Caco-2 (cell line): ENCODE results near the gene MIGA1. TPM values are rescaled to one million over a fixed set of nuclear protein-coding genes. Genes with fewer than 3 reads are reported as not detected.

Experiments used
- BruUV-seq: library from RNA; stranded (reverse); fragments of 400-500 nt; replicated peaks from 2 replicates; lab custom pipeline; 2021; lab: Mats Ljungman, UMichigan
- CTCF ChIA-PET: fragments of 300-600 bp; sonication (Branson Sonifier 250); formaldehyde crosslinking; loops from one replicate; lab custom pipeline; 2022; ENCODE audit warnings: antibody characterized with exemption; lab: Charles Lee
- POLR2A ChIA-PET: fragments of 300-600 bp; sonication (Branson Sonifier 250); formaldehyde crosslinking; loops from one replicate; lab custom pipeline; 2022; ENCODE audit warnings: antibody characterized with exemption; lab: Charles Lee
- DNase-seq, 2 experiments: peaks; one replicate each; pipeline versions ENCODE4 v3.0.0 to v3.0.0-alpha.2; 2020 to 2022
- H3K27me3 ChIP-seq: replicated peaks from 2 replicates; pipeline ENCODE4 v1.6.0; 2011; ENCODE audit warnings: low read length; ENCODE audit not compliant: control insufficient read depth, insufficient read depth
- H3K36me3 ChIP-seq: 2 replicates; pipeline ENCODE4 v1.5.1; 2011; ENCODE audit warnings: low read length; ENCODE audit not compliant: control insufficient read depth, insufficient read depth
- H3K4me1 ChIP-seq: fragments of 250-450 bp; sonication (Bioruptor Pico); 2 replicates; pipeline ENCODE4 v1.5.1; 2020; ENCODE audit warnings: mild to moderate bottlenecking
- H3K4me3 ChIP-seq: 2 replicates; pipeline ENCODE4 v1.5.1; 2011; ENCODE audit warnings: low read depth, mild to moderate bottlenecking, control low read depth, low read length
- H3K9me3 ChIP-seq: fragments of 250-450 bp; sonication (Bioruptor Pico); 2 replicates; pipeline ENCODE4 v1.5.1; 2020; ENCODE audit warnings: mild to moderate bottlenecking, moderate library complexity
- H3K27ac Mint-ChIP-seq: one replicate; pipeline ENCODE4 v1.8.0; 2022; ENCODE audit warnings: mixed read lengths; ENCODE audit not compliant: unreplicated experiment
- H3K27me3 Mint-ChIP-seq: one replicate; pipeline ENCODE4 v1.8.0; 2022; ENCODE audit warnings: mixed read lengths; ENCODE audit not compliant: insufficient read depth, unreplicated experiment
- H3K36me3 Mint-ChIP-seq: one replicate; pipeline ENCODE4 v1.8.0; 2022; ENCODE audit warnings: mild to moderate bottlenecking, mixed read lengths; ENCODE audit not compliant: insufficient read depth, unreplicated experiment
- H3K4me1 Mint-ChIP-seq: one replicate; pipeline ENCODE4 v1.8.0; 2022; ENCODE audit warnings: low read depth, mixed read lengths; ENCODE audit not compliant: unreplicated experiment
- H3K4me3 Mint-ChIP-seq: one replicate; pipeline ENCODE4 v1.8.0; 2022; ENCODE audit warnings: mild to moderate bottlenecking, moderate library complexity, mixed read lengths; ENCODE audit not compliant: unreplicated experiment
- H3K9me3 Mint-ChIP-seq: one replicate; pipeline ENCODE4 v1.8.0; 2022; ENCODE audit warnings: mixed read lengths; ENCODE audit not compliant: unreplicated experiment
- intact Hi-C: fragments of 100-400 bp; cut with micrococcal nuclease; formaldehyde crosslinking; loops from one replicate; pipeline ENCODE4 v1.10.0; 2022; ENCODE audit not compliant: unreplicated experiment
- total RNA-seq: library from RNA; stranded (reverse); gene quantifications from 2 replicates; pipeline ENCODE4 v1.2.3, GENCODE V29; 2022
- TF ChIP-seq, protein P1 (sequence below), 2 experiments: fragments of 200-600 bp in 1 of 2; IDR thresholded peaks; 1 replicate in 1 of 2; 2 replicates in 1 of 2; pipeline versions ENCODE4 v1.5.1 to v1.8.0; 2011 to 2022; ENCODE audit warnings: antibody characterized with exemption in 1 of 2, control low read depth in 1 of 2, inconsistent platforms in 1 of 2, low read depth in 1 of 2, low read length in 1 of 2, mild to moderate bottlenecking in 1 of 2, moderate library complexity in 1 of 2; ENCODE audit not compliant: insufficient read depth in 1 of 2, severe bottlenecking in 1 of 2, unreplicated experiment in 1 of 2

The MIGA1 gene
- total RNA-seq, 1 experiment from 2014 or later, result 12.0 TPM

DNA sequence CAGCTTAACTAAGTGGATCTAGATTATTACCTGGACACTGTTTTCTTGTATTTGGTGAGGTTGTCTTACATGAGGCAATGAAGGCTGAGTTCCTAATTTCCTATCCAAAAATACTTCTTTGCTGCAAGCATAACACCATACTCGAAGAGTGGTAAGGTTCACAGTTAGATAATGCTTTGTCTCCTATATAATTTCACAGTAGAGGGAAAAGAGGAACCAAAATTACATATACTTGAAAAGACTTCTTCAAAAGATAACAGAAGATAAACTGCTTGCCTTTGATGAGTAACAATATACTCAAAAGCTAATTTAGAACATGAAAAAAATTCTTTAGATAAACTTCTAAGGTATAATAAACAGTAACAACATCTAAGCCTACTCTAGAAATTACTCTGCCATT, 40.2 kb upstream of the MIGA1 start:
- Mint-ChIP-seq H3K4me1 (no peaks in the 10 kb centered on the region), H3K27me3 (no peaks in the 10 kb centered on the region), H3K4me3 (no peak overlapping the region), H3K9me3 (no peaks in the 10 kb centered on the region), H3K36me3 (no peaks in the 10 kb centered on the region), H3K27ac (no peak overlapping the region)
- no TSS peak for BruUV-seq
- H3K27me3 ChIP-seq, result no peaks in the 10 kb centered on the region
- H3K4me3 ChIP-seq, result no peak overlapping the region
- TF ChIP-seq, protein P1, sequence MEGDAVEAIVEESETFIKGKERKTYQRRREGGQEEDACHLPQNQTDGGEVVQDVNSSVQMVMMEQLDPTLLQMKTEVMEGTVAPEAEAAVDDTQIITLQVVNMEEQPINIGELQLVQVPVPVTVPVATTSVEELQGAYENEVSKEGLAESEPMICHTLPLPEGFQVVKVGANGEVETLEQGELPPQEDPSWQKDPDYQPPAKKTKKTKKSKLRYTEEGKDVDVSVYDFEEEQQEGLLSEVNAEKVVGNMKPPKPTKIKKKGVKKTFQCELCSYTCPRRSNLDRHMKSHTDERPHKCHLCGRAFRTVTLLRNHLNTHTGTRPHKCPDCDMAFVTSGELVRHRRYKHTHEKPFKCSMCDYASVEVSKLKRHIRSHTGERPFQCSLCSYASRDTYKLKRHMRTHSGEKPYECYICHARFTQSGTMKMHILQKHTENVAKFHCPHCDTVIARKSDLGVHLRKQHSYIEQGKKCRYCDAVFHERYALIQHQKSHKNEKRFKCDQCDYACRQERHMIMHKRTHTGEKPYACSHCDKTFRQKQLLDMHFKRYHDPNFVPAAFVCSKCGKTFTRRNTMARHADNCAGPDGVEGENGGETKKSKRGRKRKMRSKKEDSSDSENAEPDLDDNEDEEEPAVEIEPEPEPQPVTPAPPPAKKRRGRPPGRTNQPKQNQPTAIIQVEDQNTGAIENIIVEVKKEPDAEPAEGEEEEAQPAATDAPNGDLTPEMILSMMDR (IDR thresholded peaks at IDR 0.05; ENCODE audit: insufficient read depth in 1 of 2, low read depth in 1 of 2, low read length in 1 of 2, severe bottlenecking in 1 of 2, unreplicated experiment in 1 of 2), result no peak
- no peak for DNase-seq
- POLR2A ChIA-PET, result no interaction called here
- H3K4me1 ChIP-seq, result no peaks in the 10 kb centered on the region; the same call in 1 of the 2 replicates
- no peaks in the 10 kb centered on the region for H3K9me3 ChIP-seq
- CTCF ChIA-PET, result no interaction called here
- no peaks in the 10 kb centered on the region for H3K36me3 ChIP-seq
- intact Hi-C loops, result no loop called here

DNA sequence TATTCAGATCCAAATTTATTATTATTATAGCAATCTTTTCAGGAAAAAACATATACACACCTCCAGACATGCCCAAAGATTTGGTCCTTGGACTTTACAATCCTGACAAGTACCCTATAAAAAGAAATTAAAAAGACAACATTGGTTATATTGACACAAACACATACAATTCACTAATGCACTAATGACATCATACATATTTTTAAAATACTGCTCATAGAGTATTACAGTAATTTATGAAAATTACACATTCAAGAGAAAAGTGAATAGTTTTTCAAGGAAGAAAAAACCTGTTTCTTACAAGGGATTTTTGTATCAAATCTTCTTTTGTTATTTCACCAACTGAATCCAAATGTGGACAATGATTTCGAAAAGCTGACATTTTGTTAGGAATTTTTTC, 38.1 kb upstream of the MIGA1 start:
- no TSS peak for BruUV-seq
- intact Hi-C loops, result loop anchor here (5.0 to 10.0 kb wide), 2 partner anchors 56 to 163 kb away; no protein-coding TSS in a partner anchor
- Mint-ChIP-seq H3K9me3 (no peaks in the 10 kb centered on the region), H3K4me3 (no peak overlapping the region), H3K4me1 (no peaks in the 10 kb centered on the region), H3K27me3 (no peaks in the 10 kb centered on the region), H3K36me3 (no peaks in the 10 kb centered on the region), H3K27ac (no peak overlapping the region)
- ChIA-PET POLR2A (no interaction called here), CTCF (no interaction called here)
- H3K4me3 ChIP-seq, result no peak overlapping the region
- TF ChIP-seq, protein P1 (IDR thresholded peaks at IDR 0.05; ENCODE audit: insufficient read depth in 1 of 2, low read depth in 1 of 2, low read length in 1 of 2, severe bottlenecking in 1 of 2, unreplicated experiment in 1 of 2), result no peak
- H3K4me1 ChIP-seq, result no peaks in the 10 kb centered on the region; the same call in 1 of the 2 replicates
- H3K9me3 ChIP-seq, result no peaks in the 10 kb centered on the region
- no peaks in the 10 kb centered on the region for H3K27me3 ChIP-seq
- no peak for DNase-seq
- H3K36me3 ChIP-seq, result no peaks in the 10 kb centered on the region

DNA sequence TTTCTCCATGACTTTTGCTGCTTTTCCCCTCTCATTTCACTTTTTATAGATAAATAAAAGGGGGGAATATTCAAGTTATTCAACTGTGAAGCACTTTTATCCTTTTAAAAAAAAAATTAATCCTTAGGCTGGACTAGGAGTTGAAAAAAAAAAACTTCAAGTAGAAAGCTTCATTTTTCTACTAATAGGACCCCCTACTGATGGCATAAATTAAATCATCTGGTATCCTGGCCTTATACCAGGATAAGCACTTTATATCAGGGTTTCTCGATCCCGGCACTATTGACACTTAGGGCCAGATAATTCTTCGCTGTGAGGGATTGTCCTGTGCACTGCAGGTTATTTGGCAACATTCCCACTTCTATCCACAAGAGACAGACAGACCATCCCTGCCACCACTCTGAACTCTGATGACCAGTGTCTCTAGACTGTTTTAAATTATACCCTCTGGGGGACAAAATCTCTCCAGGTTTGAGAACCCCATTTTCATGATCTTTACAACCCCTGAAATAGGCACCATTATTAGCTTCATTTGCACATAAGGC, 37.4 kb upstream of the MIGA1 start:
- H3K4me3 Mint-ChIP-seq, result no peak overlapping the region
- H3K4me3 ChIP-seq, result no peak overlapping the region
- BruUV-seq, result no TSS peak
- TF ChIP-seq, protein P1 (IDR thresholded peaks at IDR 0.05; ENCODE audit: insufficient read depth in 1 of 2, low read depth in 1 of 2, low read length in 1 of 2, severe bottlenecking in 1 of 2, unreplicated experiment in 1 of 2), result no peak
- H3K27me3 ChIP-seq, result no peaks in the 10 kb centered on the region
- no peaks in the 10 kb centered on the region for H3K9me3 ChIP-seq
- no peaks in the 10 kb centered on the region for H3K36me3 Mint-ChIP-seq
- intact Hi-C loops, result loop anchor here (5.0 to 10.0 kb wide), 2 partner anchors 55 to 163 kb away; no protein-coding TSS in a partner anchor
- H3K27me3 Mint-ChIP-seq, result no peaks in the 10 kb centered on the region
- CTCF ChIA-PET, result no interaction called here
- no peaks in the 10 kb centered on the region for H3K9me3 Mint-ChIP-seq
- no peak overlapping the region for H3K27ac Mint-ChIP-seq
- POLR2A ChIA-PET, result no interaction called here
- no peaks in the 10 kb centered on the region; the same call in 1 of the 2 replicates for H3K4me1 ChIP-seq
- H3K4me1 Mint-ChIP-seq, result no peaks in the 10 kb centered on the region
- DNase-seq, result no peak
- no peaks in the 10 kb centered on the region for H3K36me3 ChIP-seq
